LNCaP clone FGC (cell line): ENCODE results near the gene CLGN.

Source experiments
- DNase-seq: peaks from one replicate; pipeline ENCODE4 v3.0.0-alpha.2; 2011; ENCODE audit warnings: low read depth
- H3K4me3 ChIP-seq: 2 replicates; pipeline ENCODE4 v1.5.1; 2011; ENCODE audit warnings: mild to moderate bottlenecking, low read depth, low read length, control low read depth
- CTCF ChIP-seq: IDR thresholded peaks from 2 replicates; pipeline ENCODE4 v1.5.1; 2012; ENCODE audit warnings: mild to moderate bottlenecking; ENCODE audit not compliant: control insufficient read depth, insufficient read depth; ENCODE audit errors: extremely low read depth

Gene CLGN

GRCh38 chr4:140342620-140343019, 84.8 kb downstream of the CLGN start:
- DNase-seq = no peak
- no peak overlapping the region for H3K4me3 ChIP-seq
- TF ChIP-seq CTCF = no peak
